Stimulated activated CD8-positive, alpha-beta memory T cell treated with anti-CD3 and anti-CD28 coated beads, Interleukin-15, amount 100 ng/mL, for 24 hours (primary cell): ENCODE data around the gene PFKFB4.

Source experiments
- DNase-seq: peaks from one replicate; pipeline ENCODE4 v3.0.0-alpha.2; 2020; ENCODE audit warnings: low read depth

Gene PFKFB4

GRCh38 chr3:48584836-48585235, 28.2 kb upstream of the PFKFB4 start:
- no peak for DNase-seq

GRCh38 chr3:48581621-48582481, 25.2 kb upstream of the PFKFB4 start:
- DNase-seq, result no peak

GRCh38 chr3:48576647-48577046, 20.0 kb upstream of the PFKFB4 start:
- DNase-seq, result no peak

- no peak for DNase-seq
These were observed 18.8 kb upstream of the PFKFB4 start for GRCh38 chr3:48575366-48575765.

GRCh38 chr3:48573973-48574585, 17.5 kb upstream of the PFKFB4 start:
- no peak for DNase-seq

GRCh38 chr3:48572517-48572916, 15.9 kb upstream of the PFKFB4 start:
- no peak for DNase-seq

GRCh38 chr3:48571938-48572337, 15.3 kb upstream of the PFKFB4 start:
- DNase-seq, result no peak

GRCh38 chr3:48569808-48570450, 13.3 kb upstream of the PFKFB4 start:
- DNase-seq, result no peak

GRCh38 chr3:48569400-48569799, 12.8 kb upstream of the PFKFB4 start:
- DNase-seq, result no peak

GRCh38 chr3:48568476-48568875, 11.9 kb upstream of the PFKFB4 start:
- no peak for DNase-seq

- no peak for DNase-seq
These were observed 10.9 kb upstream of the PFKFB4 start for GRCh38 chr3:48567500-48567899.

- DNase-seq, result no peak
These were observed 10.5 kb upstream of the PFKFB4 start for GRCh38 chr3:48567090-48567489.

- DNase-seq, result no peak
These were observed 9.8 kb upstream of the PFKFB4 start for GRCh38 chr3:48566401-48566760.

- no peak for DNase-seq
These were observed 9.2 kb upstream of the PFKFB4 start for GRCh38 chr3:48565591-48566400.

- DNase-seq, result no peak
These were observed 8.6 kb upstream of the PFKFB4 start for GRCh38 chr3:48565186-48565585.

- no peak for DNase-seq
These were observed 8.1 kb upstream of the PFKFB4 start for GRCh38 chr3:48564667-48565066.

- DNase-seq, result no peak
These were observed 7.4 kb upstream of the PFKFB4 start for GRCh38 chr3:48564022-48564421.

GRCh38 chr3:48563382-48563918, 6.8 kb upstream of the PFKFB4 start, which contains the start of gene UCN2:
TSS of gene UCN2 (minus strand) at chr3:48563781. CDS start at chr3:48563124, 657 bp downstream.
- DNase-seq, result no peak

- no peak for DNase-seq
These were observed 5.9 kb upstream of the PFKFB4 start for GRCh38 chr3:48562367-48563095.

GRCh38 chr3:48561045-48561736, 4.6 kb upstream of the PFKFB4 start:
- DNase-seq, result no peak

GRCh38 chr3:48560648-48561018, 4.0 kb upstream of the PFKFB4 start:
- DNase-seq, result no peak
